Measurements from ENCODE around the gene RRAS.

DNA sequence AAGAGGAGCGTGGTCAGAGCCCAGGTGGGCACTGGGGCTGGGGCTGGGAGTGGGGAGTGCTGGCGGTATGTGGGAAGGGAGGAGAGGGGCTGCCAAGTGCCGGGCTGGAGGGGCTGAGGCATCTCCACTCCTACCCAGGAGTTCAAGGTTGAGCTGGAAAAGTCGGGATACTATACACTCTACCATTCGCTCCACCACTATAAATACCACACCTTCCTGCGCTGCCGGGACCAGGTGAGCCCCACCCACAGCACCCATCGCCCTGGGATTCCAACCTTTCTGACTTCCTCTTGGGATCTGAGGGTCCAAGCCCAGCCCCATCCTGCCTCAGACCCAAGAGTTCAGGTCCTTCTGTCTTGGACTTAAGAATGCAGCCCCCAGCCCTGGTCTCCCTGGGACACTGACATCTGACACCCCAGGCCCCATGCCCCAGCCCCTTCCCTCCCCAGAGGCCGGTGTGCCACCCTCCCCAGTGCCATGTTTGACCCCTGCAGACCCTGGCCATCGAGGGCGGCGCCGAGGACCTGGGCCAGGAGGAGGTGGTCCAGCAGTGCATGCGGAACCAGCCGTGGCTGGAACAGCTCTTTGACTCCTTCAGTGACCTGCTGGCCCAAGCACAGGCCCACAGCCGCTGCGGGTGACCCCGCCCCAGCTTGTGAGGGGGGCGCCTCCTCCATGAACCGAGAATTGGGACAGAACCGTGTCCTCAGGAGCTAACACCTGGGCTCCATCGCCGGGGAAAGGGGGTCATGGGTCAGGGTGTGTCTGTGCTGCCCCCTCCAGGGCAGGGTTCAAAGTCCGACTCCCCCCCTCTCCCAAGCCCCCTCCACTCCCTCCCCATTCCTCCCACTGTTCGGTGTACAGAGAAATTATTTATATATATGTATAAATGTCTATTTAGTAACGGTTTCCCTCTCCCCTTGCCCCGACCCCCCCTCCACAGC lies 14.7 kb downstream of the RRAS start:
- TF ChIP-seq, protein P1, sequence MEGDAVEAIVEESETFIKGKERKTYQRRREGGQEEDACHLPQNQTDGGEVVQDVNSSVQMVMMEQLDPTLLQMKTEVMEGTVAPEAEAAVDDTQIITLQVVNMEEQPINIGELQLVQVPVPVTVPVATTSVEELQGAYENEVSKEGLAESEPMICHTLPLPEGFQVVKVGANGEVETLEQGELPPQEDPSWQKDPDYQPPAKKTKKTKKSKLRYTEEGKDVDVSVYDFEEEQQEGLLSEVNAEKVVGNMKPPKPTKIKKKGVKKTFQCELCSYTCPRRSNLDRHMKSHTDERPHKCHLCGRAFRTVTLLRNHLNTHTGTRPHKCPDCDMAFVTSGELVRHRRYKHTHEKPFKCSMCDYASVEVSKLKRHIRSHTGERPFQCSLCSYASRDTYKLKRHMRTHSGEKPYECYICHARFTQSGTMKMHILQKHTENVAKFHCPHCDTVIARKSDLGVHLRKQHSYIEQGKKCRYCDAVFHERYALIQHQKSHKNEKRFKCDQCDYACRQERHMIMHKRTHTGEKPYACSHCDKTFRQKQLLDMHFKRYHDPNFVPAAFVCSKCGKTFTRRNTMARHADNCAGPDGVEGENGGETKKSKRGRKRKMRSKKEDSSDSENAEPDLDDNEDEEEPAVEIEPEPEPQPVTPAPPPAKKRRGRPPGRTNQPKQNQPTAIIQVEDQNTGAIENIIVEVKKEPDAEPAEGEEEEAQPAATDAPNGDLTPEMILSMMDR (IDR thresholded peaks at IDR 0.05; ENCODE audit: insufficient read depth, low read length): no peak
- TF ChIP-seq SPI1 (IDR thresholded peaks at IDR 0.05; ENCODE audit: borderline replicate concordance, low read depth) (no peak), POLR2AphosphoS5 (IDR thresholded peaks at IDR 0.05; ENCODE audit: low read depth) (no peak)
- TF ChIP-seq, protein P2, sequence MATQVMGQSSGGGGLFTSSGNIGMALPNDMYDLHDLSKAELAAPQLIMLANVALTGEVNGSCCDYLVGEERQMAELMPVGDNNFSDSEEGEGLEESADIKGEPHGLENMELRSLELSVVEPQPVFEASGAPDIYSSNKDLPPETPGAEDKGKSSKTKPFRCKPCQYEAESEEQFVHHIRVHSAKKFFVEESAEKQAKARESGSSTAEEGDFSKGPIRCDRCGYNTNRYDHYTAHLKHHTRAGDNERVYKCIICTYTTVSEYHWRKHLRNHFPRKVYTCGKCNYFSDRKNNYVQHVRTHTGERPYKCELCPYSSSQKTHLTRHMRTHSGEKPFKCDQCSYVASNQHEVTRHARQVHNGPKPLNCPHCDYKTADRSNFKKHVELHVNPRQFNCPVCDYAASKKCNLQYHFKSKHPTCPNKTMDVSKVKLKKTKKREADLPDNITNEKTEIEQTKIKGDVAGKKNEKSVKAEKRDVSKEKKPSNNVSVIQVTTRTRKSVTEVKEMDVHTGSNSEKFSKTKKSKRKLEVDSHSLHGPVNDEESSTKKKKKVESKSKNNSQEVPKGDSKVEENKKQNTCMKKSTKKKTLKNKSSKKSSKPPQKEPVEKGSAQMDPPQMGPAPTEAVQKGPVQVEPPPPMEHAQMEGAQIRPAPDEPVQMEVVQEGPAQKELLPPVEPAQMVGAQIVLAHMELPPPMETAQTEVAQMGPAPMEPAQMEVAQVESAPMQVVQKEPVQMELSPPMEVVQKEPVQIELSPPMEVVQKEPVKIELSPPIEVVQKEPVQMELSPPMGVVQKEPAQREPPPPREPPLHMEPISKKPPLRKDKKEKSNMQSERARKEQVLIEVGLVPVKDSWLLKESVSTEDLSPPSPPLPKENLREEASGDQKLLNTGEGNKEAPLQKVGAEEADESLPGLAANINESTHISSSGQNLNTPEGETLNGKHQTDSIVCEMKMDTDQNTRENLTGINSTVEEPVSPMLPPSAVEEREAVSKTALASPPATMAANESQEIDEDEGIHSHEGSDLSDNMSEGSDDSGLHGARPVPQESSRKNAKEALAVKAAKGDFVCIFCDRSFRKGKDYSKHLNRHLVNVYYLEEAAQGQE (IDR thresholded peaks at IDR 0.05; ENCODE audit: insufficient replicate concordance, low read depth): no peak
